HEK293 (cell line): ENCODE data around the gene DCTN2.

ENCODE experiments used
- BCL11A ChIP-seq: fragments of 450-650 bp; formaldehyde crosslinking; IDR thresholded peaks from 2 replicates; pipeline ENCODE4 v1.5.1; 2016; ENCODE audit warnings: low read depth, missing biosample characterization, missing genetic modification characterization
- GLIS1 ChIP-seq: fragments of 450-650 bp; formaldehyde crosslinking; IDR thresholded peaks from 2 replicates; pipeline ENCODE4 v1.5.1; 2016; ENCODE audit warnings: missing biosample characterization, missing genetic modification characterization
- KLF10 ChIP-seq: fragments of 450-650 bp; IDR thresholded peaks from 2 replicates; pipeline ENCODE4 v1.5.1; 2018; ENCODE audit warnings: missing biosample characterization, mild to moderate bottlenecking, missing genetic modification characterization
- KLF8 ChIP-seq: fragments of 450-650 bp; formaldehyde crosslinking; IDR thresholded peaks from 2 replicates; pipeline ENCODE4 v1.5.1; 2016; ENCODE audit warnings: missing biosample characterization, missing genetic modification characterization
- MEIS1 ChIP-seq: sonication (generic); formaldehyde crosslinking; IDR thresholded peaks from 2 replicates; pipeline ENCODE4 v1.8.1; 2022; ENCODE audit warnings: missing genetic modification reagents, mild to moderate bottlenecking, borderline replicate concordance
- SETDB1 ChIP-seq: IDR thresholded peaks from one replicate; pipeline ENCODE4 v1.6.1; 2017; ENCODE audit warnings: mild to moderate bottlenecking, low read length, moderate library complexity, mixed read lengths; ENCODE audit not compliant: insufficient read length
- SP3 ChIP-seq: fragments of 450-650 bp; formaldehyde crosslinking; IDR thresholded peaks from 2 replicates; pipeline ENCODE4 v1.5.1; 2016; ENCODE audit warnings: missing biosample characterization, missing genetic modification characterization
- SP7 ChIP-seq: fragments of 450-650 bp; formaldehyde crosslinking; IDR thresholded peaks from 2 replicates; pipeline ENCODE4 v1.5.1; 2016; ENCODE audit warnings: missing biosample characterization, missing genetic modification characterization
- TRIM28 ChIP-seq: IDR thresholded peaks from 2 replicates; pipeline ENCODE4 v1.6.1; 2011; ENCODE audit warnings: low read length, control low read depth, borderline replicate concordance
- YY1 ChIP-seq: fragments of 450-650 bp; formaldehyde crosslinking; IDR thresholded peaks from 2 replicates; pipeline ENCODE4 v1.5.1; 2018; ENCODE audit warnings: missing biosample characterization, missing genetic modification characterization
- YY2 ChIP-seq: fragments of 450-650 bp; formaldehyde crosslinking; IDR thresholded peaks from 2 replicates; pipeline ENCODE4 v1.5.1; 2016; ENCODE audit warnings: missing biosample characterization, missing genetic modification characterization
- ZFP69B ChIP-seq: fragments of 450-650 bp; formaldehyde crosslinking; IDR thresholded peaks from 2 replicates; pipeline ENCODE4 v1.5.1; 2016; ENCODE audit warnings: missing biosample characterization, missing genetic modification characterization
- ZNF112 ChIP-seq: fragments of 450-650 bp; formaldehyde crosslinking; IDR thresholded peaks from 2 replicates; pipeline ENCODE4 v1.5.0; 2017; ENCODE audit warnings: missing biosample characterization, missing genetic modification characterization
- ZNF140 ChIP-seq: fragments of 450-650 bp; formaldehyde crosslinking; IDR thresholded peaks from 2 replicates; pipeline ENCODE4 v1.5.1; 2016; ENCODE audit warnings: missing biosample characterization, missing genetic modification characterization
- ZNF169 ChIP-seq: fragments of 450-650 bp; formaldehyde crosslinking; IDR thresholded peaks from 2 replicates; pipeline ENCODE4 v1.5.1; 2016; ENCODE audit warnings: missing biosample characterization, missing genetic modification characterization
- ZNF19 ChIP-seq: fragments of 450-650 bp; formaldehyde crosslinking; IDR thresholded peaks from 2 replicates; pipeline ENCODE4; 2016; ENCODE audit warnings: missing biosample characterization, missing genetic modification characterization, low read depth
- ZNF23 ChIP-seq: fragments of 450-650 bp; formaldehyde crosslinking; IDR thresholded peaks from 2 replicates; pipeline ENCODE4 v1.5.1; 2016; ENCODE audit warnings: missing biosample characterization, missing genetic modification characterization, borderline replicate concordance
- ZNF274 ChIP-seq, 2 experiments: fragments of 200-500 bp in 1 of 2; fragments of 450-650 bp in 1 of 2; sonication (Bioruptor generic) in 1 of 2; formaldehyde crosslinking in 1 of 2; IDR thresholded peaks; 2 replicates each; pipeline versions ENCODE4 v1.5.1 to v1.6.1; 2014 to 2016; ENCODE audit warnings: borderline replicate concordance in 1 of 2, inconsistent platforms in 1 of 2, low read length in 1 of 2, missing biosample characterization in 1 of 2, missing genetic modification characterization in 1 of 2
- ZNF404 ChIP-seq: fragments of 450-650 bp; formaldehyde crosslinking; IDR thresholded peaks from 2 replicates; pipeline ENCODE4 v1.5.1; 2017; ENCODE audit warnings: missing biosample characterization, missing genetic modification characterization
- ZNF501 ChIP-seq: fragments of 450-650 bp; formaldehyde crosslinking; IDR thresholded peaks from 2 replicates; pipeline ENCODE4 v1.5.1; 2016; ENCODE audit warnings: missing biosample characterization, missing genetic modification characterization
- ZNF558 ChIP-seq: fragments of 450-650 bp; formaldehyde crosslinking; IDR thresholded peaks from 2 replicates; pipeline ENCODE4 v1.5.1; 2016; ENCODE audit warnings: missing biosample characterization, missing genetic modification characterization
- ZNF561 ChIP-seq: fragments of 450-650 bp; IDR thresholded peaks from 2 replicates; pipeline ENCODE4 v1.5.1; 2018; ENCODE audit warnings: missing biosample characterization, missing genetic modification characterization, borderline replicate concordance
- ZNF677 ChIP-seq: fragments of 450-650 bp; IDR thresholded peaks from 2 replicates; pipeline ENCODE4 v1.5.0; 2018; ENCODE audit warnings: missing biosample characterization, mild to moderate bottlenecking, missing genetic modification characterization, moderate library complexity
- ZNF768 ChIP-seq: fragments of 450-650 bp; formaldehyde crosslinking; IDR thresholded peaks from 2 replicates; pipeline ENCODE4 v1.5.1; 2018; ENCODE audit warnings: missing biosample characterization, mild to moderate bottlenecking, missing genetic modification characterization
- ZNF777 ChIP-seq: fragments of 450-650 bp; formaldehyde crosslinking; IDR thresholded peaks from 2 replicates; pipeline ENCODE4 v1.5.1; 2017; ENCODE audit warnings: missing biosample characterization, missing genetic modification characterization, borderline replicate concordance
- ZNF830 ChIP-seq: fragments of 450-650 bp; IDR thresholded peaks from 2 replicates; pipeline ENCODE4 v1.5.0; 2018; ENCODE audit warnings: missing biosample characterization, missing genetic modification characterization, low read depth, mild to moderate bottlenecking, moderate library complexity
- ZSCAN23 ChIP-seq: fragments of 450-650 bp; formaldehyde crosslinking; IDR thresholded peaks from 2 replicates; pipeline ENCODE4 v1.5.1; 2016; ENCODE audit warnings: missing biosample characterization, missing genetic modification characterization
- TF ChIP-seq, protein P1 (sequence below): fragments of 450-650 bp; formaldehyde crosslinking; IDR thresholded peaks from 2 replicates; pipeline ENCODE4 v1.5.1; 2016; ENCODE audit warnings: missing biosample characterization, missing genetic modification characterization
- TF ChIP-seq, protein P2 (sequence below): fragments of 450-650 bp; formaldehyde crosslinking; IDR thresholded peaks from 2 replicates; pipeline ENCODE4 v1.5.1; 2016; ENCODE audit warnings: missing biosample characterization, missing genetic modification characterization
- TF ChIP-seq, protein P3 (sequence below): fragments of 450-650 bp; IDR thresholded peaks from 2 replicates; pipeline ENCODE4 v1.5.1; 2018; ENCODE audit warnings: missing biosample characterization, missing genetic modification characterization
- TF ChIP-seq, protein P4 (sequence below): fragments of 450-650 bp; formaldehyde crosslinking; conservative IDR thresholded peaks from 2 replicates; pipeline ENCODE4 v1.5.1; 2016; ENCODE audit warnings: low read depth, missing biosample characterization, missing genetic modification characterization

The DCTN2 gene

DNA sequence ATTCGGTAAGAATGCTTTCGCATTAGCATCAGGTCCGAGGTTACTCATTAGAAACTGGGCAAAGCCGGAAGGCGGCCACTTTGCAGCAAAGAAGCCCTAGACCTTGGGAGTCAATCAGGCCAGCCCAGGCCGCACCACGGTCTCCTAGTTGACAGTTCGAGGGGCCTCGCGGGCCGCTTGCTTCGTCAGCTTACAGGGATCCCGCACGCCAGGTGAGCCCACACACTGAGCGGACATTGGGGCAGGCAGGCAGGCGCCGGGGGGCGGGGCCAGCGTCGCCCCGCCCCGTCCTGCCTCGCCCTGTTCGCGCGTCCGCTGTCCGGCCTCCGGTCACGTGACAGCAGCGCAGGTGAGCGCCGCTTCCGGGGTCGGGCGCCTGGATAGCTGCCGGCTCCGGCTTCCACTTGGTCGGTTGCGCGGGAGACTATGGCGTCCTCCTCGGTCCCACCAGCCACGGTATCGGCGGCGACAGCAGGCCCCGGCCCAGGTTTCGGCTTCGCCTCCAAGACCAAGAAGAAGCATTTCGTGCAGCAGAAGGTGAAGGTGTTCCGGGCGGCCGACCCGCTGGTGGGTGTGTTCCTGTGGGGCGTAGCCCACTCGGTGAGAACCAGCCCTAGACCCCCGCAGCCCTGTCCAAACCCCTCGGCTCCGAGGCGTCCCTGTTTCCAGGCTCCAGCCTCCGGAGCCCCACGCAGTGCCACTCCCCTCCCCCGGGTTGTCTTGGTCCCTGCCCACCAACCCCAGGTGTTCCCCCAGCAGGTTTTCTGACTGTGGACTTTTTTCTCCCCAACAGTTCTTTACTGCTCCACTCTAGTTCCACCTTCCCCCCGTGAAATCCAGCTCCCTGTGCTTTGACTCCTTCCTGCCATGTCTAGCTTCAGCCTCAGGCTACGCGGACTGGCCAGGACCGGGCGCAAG is 44.1 kb upstream of the DCTN2 start, which contains the start of gene PIP4K2C (continued):
- TF ChIP-seq ZNF112, result no peak
- TF ChIP-seq, protein P1, sequence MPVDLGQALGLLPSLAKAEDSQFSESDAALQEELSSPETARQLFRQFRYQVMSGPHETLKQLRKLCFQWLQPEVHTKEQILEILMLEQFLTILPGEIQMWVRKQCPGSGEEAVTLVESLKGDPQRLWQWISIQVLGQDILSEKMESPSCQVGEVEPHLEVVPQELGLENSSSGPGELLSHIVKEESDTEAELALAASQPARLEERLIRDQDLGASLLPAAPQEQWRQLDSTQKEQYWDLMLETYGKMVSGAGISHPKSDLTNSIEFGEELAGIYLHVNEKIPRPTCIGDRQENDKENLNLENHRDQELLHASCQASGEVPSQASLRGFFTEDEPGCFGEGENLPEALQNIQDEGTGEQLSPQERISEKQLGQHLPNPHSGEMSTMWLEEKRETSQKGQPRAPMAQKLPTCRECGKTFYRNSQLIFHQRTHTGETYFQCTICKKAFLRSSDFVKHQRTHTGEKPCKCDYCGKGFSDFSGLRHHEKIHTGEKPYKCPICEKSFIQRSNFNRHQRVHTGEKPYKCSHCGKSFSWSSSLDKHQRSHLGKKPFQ (tag by site-specific recombination), result no peak
- TF ChIP-seq SP3 (tag by site-specific recombination), result peak; percentile 88
- TF ChIP-seq SETDB1, result no peak
- TF ChIP-seq YY1, result peak; percentile 69; the same call in 1 of the 2 replicates
- TF ChIP-seq ZNF501 (tag by site-specific recombination), result peak; percentile 12; the same call in 1 of the 2 replicates
- TF ChIP-seq ZNF169 (tag by site-specific recombination), result no peak
- TF ChIP-seq ZNF768 (tag by site-specific recombination), result no peak
- no peak for TF ChIP-seq ZNF274 (IDR thresholded peaks at IDR 0.05; ENCODE audit: low read length)
- TF ChIP-seq ZNF274 (tag by site-specific recombination; IDR thresholded peaks at IDR 0.05; ENCODE audit: borderline replicate concordance), result no peak
- TF ChIP-seq, protein P2, sequence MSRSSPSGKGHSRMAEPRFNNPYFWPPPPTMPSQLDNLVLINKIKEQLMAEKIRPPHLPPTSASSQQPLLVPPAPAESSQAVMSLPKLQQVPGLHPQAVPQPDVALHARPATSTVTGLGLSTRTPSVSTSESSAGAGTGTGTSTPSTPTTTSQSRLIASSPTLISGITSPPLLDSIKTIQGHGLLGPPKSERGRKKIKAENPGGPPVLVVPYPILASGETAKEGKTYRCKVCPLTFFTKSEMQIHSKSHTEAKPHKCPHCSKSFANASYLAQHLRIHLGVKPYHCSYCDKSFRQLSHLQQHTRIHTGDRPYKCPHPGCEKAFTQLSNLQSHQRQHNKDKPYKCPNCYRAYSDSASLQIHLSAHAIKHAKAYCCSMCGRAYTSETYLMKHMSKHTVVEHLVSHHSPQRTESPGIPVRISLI (tag by site-specific recombination), result no peak
- TF ChIP-seq SP7 (tag by site-specific recombination), result peak; percentile 74
- peak; percentile 53 for TF ChIP-seq GLIS1
- TF ChIP-seq ZNF404, result no peak
- TF ChIP-seq, protein P3, sequence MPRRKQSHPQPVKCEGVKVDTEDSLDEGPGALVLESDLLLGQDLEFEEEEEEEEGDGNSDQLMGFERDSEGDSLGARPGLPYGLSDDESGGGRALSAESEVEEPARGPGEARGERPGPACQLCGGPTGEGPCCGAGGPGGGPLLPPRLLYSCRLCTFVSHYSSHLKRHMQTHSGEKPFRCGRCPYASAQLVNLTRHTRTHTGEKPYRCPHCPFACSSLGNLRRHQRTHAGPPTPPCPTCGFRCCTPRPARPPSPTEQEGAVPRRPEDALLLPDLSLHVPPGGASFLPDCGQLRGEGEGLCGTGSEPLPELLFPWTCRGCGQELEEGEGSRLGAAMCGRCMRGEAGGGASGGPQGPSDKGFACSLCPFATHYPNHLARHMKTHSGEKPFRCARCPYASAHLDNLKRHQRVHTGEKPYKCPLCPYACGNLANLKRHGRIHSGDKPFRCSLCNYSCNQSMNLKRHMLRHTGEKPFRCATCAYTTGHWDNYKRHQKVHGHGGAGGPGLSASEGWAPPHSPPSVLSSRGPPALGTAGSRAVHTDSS (tag by site-specific recombination), result no peak
- peak; percentile 84; the same call in 1 of the 2 replicates for TF ChIP-seq KLF10
- peak; percentile 88; the same call in 1 of the 2 replicates for TF ChIP-seq KLF8
- TF ChIP-seq ZSCAN23 (tag by site-specific recombination), result no peak
- TF ChIP-seq ZNF561 (tag by site-specific recombination), result no peak; the same call in none of the 2 replicates
- TF ChIP-seq YY2 (tag by site-specific recombination), result peak; percentile 60
- no peak for TF ChIP-seq ZNF23 (tag by site-specific recombination)
- no peak for TF ChIP-seq ZNF140 (tag by site-specific recombination)
- TF ChIP-seq BCL11A (tag by site-specific recombination), result no peak; the same call in 1 of the 2 replicates
- TF ChIP-seq ZNF777 (tag by site-specific recombination), result no peak
- TF ChIP-seq MEIS1 (CRISPR knock-in tag), result no peak
- TF ChIP-seq ZNF677 (tag by site-specific recombination), result no peak
- TF ChIP-seq, protein P4, sequence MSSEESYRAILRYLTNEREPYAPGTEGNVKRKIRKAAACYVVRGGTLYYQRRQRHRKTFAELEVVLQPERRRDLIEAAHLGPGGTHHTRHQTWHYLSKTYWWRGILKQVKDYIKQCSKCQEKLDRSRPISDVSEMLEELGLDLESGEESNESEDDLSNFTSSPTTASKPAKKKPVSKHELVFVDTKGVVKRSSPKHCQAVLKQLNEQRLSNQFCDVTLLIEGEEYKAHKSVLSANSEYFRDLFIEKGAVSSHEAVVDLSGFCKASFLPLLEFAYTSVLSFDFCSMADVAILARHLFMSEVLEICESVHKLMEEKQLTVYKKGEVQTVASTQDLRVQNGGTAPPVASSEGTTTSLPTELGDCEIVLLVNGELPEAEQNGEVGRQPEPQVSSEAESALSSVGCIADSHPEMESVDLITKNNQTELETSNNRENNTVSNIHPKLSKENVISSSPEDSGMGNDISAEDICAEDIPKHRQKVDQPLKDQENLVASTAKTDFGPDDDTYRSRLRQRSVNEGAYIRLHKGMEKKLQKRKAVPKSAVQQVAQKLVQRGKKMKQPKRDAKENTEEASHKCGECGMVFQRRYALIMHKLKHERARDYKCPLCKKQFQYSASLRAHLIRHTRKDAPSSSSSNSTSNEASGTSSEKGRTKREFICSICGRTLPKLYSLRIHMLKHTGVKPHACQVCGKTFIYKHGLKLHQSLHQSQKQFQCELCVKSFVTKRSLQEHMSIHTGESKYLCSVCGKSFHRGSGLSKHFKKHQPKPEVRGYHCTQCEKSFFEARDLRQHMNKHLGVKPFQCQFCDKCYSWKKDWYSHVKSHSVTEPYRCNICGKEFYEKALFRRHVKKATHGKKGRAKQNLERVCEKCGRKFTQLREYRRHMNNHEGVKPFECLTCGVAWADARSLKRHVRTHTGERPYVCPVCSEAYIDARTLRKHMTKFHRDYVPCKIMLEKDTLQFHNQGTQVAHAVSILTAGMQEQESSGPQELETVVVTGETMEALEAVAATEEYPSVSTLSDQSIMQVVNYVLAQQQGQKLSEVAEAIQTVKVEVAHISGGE (tag by site-specific recombination), result peak; percentile 64
- TF ChIP-seq ZNF558, result no peak
- TF ChIP-seq ZNF830 (tag by site-specific recombination), result no peak
- TF ChIP-seq ZFP69B, result no peak
- TF ChIP-seq TRIM28, result no peak
- TF ChIP-seq ZNF19, result no peak
